Upper lobe of right lung (tissue), 1 donor: ENCODE results near the gene FBLN1. TPM values are rescaled to one million over a fixed set of nuclear protein-coding genes. Genes with fewer than 3 reads are reported as not detected.

ENCODE experiments used
- ATAC-seq: fragments of 200-7000 bp; cut with Tn5 transposase; one replicate; pipeline ENCODE4 v1.9.1; 2020; ENCODE audit warnings: mild to moderate bottlenecking, moderate library complexity
- DNase-seq: peaks from one replicate; pipeline ENCODE4 v3.0.0-alpha.2; 2020
- H3K27ac ChIP-seq: fragments of 200-600 bp; one replicate; pipeline ENCODE4 v1.8.0; 2022
- H3K27me3 ChIP-seq: fragments of 200-600 bp; one replicate; pipeline ENCODE4 v1.8.0; 2022; ENCODE audit warnings: mild to moderate bottlenecking
- H3K36me3 ChIP-seq: fragments of 200-600 bp; one replicate; pipeline ENCODE4 v1.8.0; 2022
- H3K4me1 ChIP-seq: fragments of 200-600 bp; one replicate; pipeline ENCODE4 v1.8.0; 2022
- H3K4me3 ChIP-seq: fragments of 200-600 bp; one replicate; pipeline ENCODE4 v1.8.0; 2022; ENCODE audit warnings: mild to moderate bottlenecking
- H3K9me3 ChIP-seq: fragments of 200-600 bp; one replicate; pipeline ENCODE4 v1.8.0; 2022
- intact Hi-C: fragments of 100-400 bp; cut with DNase I; formaldehyde crosslinking; loops from one replicate; pipeline ENCODE4 v1.11.0; 2022
- long read RNA-seq: library from polyadenylated mRNA; unstranded; transcript quantifications from one replicate; pipeline ENCODE4 v2.0.0, GENCODE V29; 2021
- total RNA-seq: library from RNA; stranded (reverse); fragmentation: NEBNext Ultra II Directional; extraction: Animal tissue kit (Norgen Biotek cat#: 25700); gene quantifications from one replicate; pipeline ENCODE4 v1.2.1, GENCODE V29; 2021
- TF ChIP-seq, protein P1 (sequence below): fragments of 200-600 bp; IDR thresholded peaks from one replicate; pipeline ENCODE4 v1.8.0; 2022; ENCODE audit warnings: antibody characterized with exemption
- donor health status: DM: no; HTN: yes; CAD: no; lungs with severe emphysema.

Gene FBLN1, protein sequence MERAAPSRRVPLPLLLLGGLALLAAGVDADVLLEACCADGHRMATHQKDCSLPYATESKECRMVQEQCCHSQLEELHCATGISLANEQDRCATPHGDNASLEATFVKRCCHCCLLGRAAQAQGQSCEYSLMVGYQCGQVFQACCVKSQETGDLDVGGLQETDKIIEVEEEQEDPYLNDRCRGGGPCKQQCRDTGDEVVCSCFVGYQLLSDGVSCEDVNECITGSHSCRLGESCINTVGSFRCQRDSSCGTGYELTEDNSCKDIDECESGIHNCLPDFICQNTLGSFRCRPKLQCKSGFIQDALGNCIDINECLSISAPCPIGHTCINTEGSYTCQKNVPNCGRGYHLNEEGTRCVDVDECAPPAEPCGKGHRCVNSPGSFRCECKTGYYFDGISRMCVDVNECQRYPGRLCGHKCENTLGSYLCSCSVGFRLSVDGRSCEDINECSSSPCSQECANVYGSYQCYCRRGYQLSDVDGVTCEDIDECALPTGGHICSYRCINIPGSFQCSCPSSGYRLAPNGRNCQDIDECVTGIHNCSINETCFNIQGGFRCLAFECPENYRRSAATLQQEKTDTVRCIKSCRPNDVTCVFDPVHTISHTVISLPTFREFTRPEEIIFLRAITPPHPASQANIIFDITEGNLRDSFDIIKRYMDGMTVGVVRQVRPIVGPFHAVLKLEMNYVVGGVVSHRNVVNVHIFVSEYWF
- total RNA-seq = 272 TPM
- long read RNA-seq, transcript FBLN1-202 (17 exons, 2,896 nt) = major isoform, 329 of 645 reads
- long read RNA-seq, transcript FBLN1-201 (15 exons, 2,251 nt) = minor isoform, 212 of 645 reads
- long read RNA-seq, partial matches to known transcripts = 64 of 645 reads
- long read RNA-seq, other reads (novel, unspliced or antisense) = 39 of 645 reads

DNA sequence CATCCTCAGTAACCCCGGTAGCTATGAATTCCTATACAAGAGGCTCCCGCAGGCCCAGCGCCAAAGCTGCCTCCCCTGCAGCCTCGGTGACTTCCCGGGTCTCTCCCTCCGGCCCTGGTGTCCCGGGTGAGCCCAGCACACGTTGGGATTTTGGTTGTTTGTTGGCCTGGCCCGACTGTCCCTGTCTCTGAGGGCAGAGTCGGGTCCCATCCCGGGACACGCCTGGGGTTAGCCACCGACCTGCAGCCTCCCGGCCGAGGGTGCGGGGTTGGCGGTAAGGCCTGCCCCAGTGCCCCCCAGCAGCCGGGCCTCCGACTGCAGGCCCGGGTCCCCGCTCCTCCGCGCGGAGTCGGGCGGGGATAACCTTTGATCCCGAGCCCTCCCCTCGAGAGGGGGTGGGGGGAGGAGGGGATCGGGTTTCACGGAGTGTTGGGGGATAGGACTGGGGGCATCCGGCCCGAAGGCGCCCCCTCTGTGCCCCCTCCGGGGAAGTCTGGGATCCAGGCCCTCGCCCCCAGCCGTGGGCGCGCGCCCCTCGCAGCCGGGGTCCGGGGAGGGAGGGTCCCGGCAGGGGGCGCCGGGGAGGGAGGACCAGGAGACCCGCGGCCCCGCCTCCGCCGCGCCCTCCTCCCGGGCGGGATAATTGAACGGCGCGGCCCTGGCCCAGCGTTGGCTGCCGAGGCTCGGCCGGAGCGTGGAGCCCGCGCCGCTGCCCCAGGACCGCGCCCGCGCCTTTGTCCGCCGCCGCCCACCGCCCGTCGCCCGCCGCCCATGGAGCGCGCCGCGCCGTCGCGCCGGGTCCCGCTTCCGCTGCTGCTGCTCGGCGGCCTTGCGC, at the start of gene FBLN1:
TSS of gene FBLN1 (plus strand) at position 669 of the 835 bp plus-strand sequence. CDS start at position 772, 103 bp downstream.
- peaks cover 53% of the 10 kb centered on the region for H3K27me3 ChIP-seq
- no peaks in the 10 kb centered on the region for H3K9me3 ChIP-seq
- H3K4me3 ChIP-seq = peak within 1 kb of the TSS; percentile 54
- no peaks in the 10 kb centered on the region for H3K4me1 ChIP-seq
- ATAC-seq (peak; percentile 52), DNase-seq (no peak)
- TF ChIP-seq, protein P1, sequence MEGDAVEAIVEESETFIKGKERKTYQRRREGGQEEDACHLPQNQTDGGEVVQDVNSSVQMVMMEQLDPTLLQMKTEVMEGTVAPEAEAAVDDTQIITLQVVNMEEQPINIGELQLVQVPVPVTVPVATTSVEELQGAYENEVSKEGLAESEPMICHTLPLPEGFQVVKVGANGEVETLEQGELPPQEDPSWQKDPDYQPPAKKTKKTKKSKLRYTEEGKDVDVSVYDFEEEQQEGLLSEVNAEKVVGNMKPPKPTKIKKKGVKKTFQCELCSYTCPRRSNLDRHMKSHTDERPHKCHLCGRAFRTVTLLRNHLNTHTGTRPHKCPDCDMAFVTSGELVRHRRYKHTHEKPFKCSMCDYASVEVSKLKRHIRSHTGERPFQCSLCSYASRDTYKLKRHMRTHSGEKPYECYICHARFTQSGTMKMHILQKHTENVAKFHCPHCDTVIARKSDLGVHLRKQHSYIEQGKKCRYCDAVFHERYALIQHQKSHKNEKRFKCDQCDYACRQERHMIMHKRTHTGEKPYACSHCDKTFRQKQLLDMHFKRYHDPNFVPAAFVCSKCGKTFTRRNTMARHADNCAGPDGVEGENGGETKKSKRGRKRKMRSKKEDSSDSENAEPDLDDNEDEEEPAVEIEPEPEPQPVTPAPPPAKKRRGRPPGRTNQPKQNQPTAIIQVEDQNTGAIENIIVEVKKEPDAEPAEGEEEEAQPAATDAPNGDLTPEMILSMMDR = no peak
- peak within 1 kb of the TSS; percentile 76 for H3K27ac ChIP-seq
- H3K36me3 ChIP-seq = no peaks in the 10 kb centered on the region
- intact Hi-C loops = no loop called here

DNA sequence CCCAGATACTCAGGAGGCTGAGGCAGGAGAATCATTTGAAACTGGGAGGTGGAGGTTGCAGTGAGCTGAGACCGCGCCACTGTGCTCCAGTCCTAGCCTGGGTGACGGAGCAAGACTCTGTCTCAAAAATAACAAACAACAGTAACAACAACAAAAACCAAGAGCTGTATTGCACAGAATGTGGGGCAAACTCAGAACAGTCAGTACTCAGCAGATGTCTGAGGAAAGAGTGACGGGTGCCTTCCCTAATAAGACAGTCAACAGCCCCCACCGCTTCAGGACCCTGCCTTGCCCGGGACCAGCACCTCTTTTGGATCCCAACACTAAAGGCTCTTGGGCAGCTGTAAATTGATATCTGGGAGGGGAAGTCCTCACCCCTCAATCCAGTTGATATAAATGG, 48.9 kb upstream of the FBLN1 start:
- intact Hi-C loops = no loop called here
- TF ChIP-seq, protein P1 = no peak
- Histone ChIP-seq H3K9me3 (no peaks in the 10 kb centered on the region), H3K27ac (no peak overlapping the region), H3K36me3 (no peaks in the 10 kb centered on the region), H3K27me3 (peaks cover 5% of the 10 kb centered on the region), H3K4me1 (peaks cover 11% of the 10 kb centered on the region), H3K4me3 (no peak overlapping the region)
- DNase-seq (no peak), ATAC-seq (no peak)

DNA sequence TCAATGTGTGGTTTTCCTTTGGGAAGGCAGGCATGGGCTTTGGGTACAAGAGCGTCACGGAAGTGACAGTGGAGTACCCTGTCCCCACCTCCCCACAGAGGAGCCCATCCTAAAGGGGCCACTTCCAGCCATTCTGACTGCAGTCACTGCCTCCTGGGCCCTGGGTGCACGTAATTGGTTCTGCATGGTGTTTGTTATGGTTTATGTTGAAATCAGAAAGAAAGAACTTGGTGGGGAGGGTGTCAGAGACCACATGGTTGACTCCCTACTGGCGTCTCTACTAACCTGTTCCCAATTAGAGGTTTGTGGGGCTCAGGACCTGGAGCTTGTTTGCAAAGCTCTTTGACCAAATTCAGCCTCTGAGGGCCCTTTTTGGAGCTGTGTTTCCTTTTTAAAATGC, 48.4 kb upstream of the FBLN1 start:
- Histone ChIP-seq H3K4me1 (peaks cover 11% of the 10 kb centered on the region), H3K27ac (no peak overlapping the region), H3K36me3 (no peaks in the 10 kb centered on the region), H3K4me3 (no peak overlapping the region), H3K27me3 (peaks cover 5% of the 10 kb centered on the region), H3K9me3 (no peaks in the 10 kb centered on the region)
- ATAC-seq = no peak
- TF ChIP-seq, protein P1 = no peak
- intact Hi-C loops = no loop called here
- DNase-seq = no peak

DNA sequence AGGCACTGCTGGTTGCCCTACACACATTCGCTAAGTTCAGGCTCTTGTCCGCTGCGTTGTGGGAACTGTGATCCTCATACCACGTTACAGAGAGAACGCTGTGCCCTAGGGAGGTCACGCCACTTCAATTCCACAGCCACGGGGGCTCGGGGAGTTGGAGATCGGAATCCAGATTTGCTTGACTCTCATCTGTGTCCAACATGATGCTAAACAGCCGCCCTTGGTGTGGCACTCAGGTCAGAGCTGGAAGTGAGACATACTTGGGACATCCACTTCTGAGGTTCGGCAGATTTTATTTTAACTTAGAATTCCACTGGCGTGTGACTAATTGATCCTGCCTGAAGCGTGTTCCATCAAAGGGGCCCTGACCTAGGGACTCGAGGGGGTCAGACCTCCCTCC, 47.5 kb upstream of the FBLN1 start:
- H3K27me3 ChIP-seq = peaks cover 5% of the 10 kb centered on the region
- H3K36me3 ChIP-seq = no peaks in the 10 kb centered on the region
- H3K4me3 ChIP-seq = no peak overlapping the region
- DNase-seq (no peak), ATAC-seq (no peak)
- H3K27ac ChIP-seq = no peak overlapping the region
- no peaks in the 10 kb centered on the region for H3K9me3 ChIP-seq
- intact Hi-C loops = no loop called here
- peaks cover 7% of the 10 kb centered on the region for H3K4me1 ChIP-seq
- TF ChIP-seq, protein P1 = no peak

DNA sequence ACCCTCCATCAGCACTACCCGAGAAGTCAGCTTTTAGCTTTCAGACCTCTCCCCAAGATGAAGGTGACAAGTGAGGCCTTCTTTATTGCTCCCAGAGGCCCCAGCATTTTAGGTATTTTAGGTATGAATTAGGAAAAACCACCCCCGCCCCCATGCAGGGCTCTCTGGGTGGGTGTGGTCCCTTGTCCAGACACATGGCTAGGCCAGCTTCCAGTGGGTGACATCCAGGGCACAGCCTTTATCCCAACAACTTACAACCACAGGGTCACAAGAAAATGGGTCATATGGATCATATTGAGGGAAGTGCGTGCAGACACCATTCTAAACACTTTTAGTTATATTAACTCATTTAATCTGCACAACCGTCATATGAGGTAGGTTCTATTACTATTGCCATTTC, 47.1 kb upstream of the FBLN1 start:
- TF ChIP-seq, protein P1 = no peak
- ATAC-seq (no peak), DNase-seq (no peak)
- no peak overlapping the region for H3K4me3 ChIP-seq
- no peak overlapping the region for H3K27ac ChIP-seq
- peaks cover 5% of the 10 kb centered on the region for H3K4me1 ChIP-seq
- intact Hi-C loops = no loop called here
- H3K36me3 ChIP-seq = no peaks in the 10 kb centered on the region
- no peaks in the 10 kb centered on the region for H3K9me3 ChIP-seq
- peaks cover 5% of the 10 kb centered on the region for H3K27me3 ChIP-seq
